Muscle of leg (tissue), 11 donors: Measurements from ENCODE around the gene PRODH. TPM values are rescaled to one million over a fixed set of nuclear protein-coding genes. Genes with fewer than 3 reads are reported as not detected.
"Not testable (repeated sequence)": the region's sequence is repeated elsewhere in the genome, so short reads cannot be mapped to it uniquely, and the experiment has no call there.

ENCODE experiments used
- DNase-seq: peaks from one replicate; pipeline ENCODE4 v3.0.0; 2013
- H3K27ac ChIP-seq: one replicate; pipeline ENCODE4 v1.5.1; 2013; ENCODE audit warnings: mild to moderate bottlenecking, low read length, control low read depth
- H3K27me3 ChIP-seq: one replicate; pipeline ENCODE4 v1.6.1; 2013; ENCODE audit warnings: low read length; ENCODE audit not compliant: control insufficient read depth, insufficient read depth
- H3K36me3 ChIP-seq: one replicate; pipeline ENCODE4 v1.6.1; 2013; ENCODE audit warnings: low read length; ENCODE audit not compliant: control insufficient read depth, insufficient read depth
- H3K4me1 ChIP-seq: one replicate; pipeline ENCODE4 v1.6.1; 2013; ENCODE audit warnings: low read length; ENCODE audit not compliant: control insufficient read depth, insufficient read depth
- H3K4me3 ChIP-seq: one replicate; pipeline ENCODE4 v1.5.1; 2013; ENCODE audit warnings: low read length, control low read depth
- H3K9me3 ChIP-seq: replicated peaks from 2 replicates; pipeline ENCODE4 v1.6.1; 2013; ENCODE audit warnings: low read depth, low read length; ENCODE audit not compliant: control insufficient read depth
- WGBS: methylation state at CpG from one replicate; pipeline ENCODE4 v1.1.5; 2013; ENCODE audit warnings: missing lambda C conversion rate; ENCODE audit not compliant: insufficient coverage; 5-methylcytosine and 5-hydroxymethylcytosine counted together
- polyA plus RNA-seq, 8 donors: library from polyadenylated mRNA; unstranded; fragments of 120-200 nt; gene quantifications; one replicate each; pipeline versions ENCODE4 v1.2.1 to v1.2.3, GENCODE V29; 2013; ENCODE audit warnings: inconsistent platforms in 1 of 8, low replicate concordance in 1 of 8; ENCODE audit not compliant: insufficient read length in 8 of 8, insufficient read depth in 1 of 8
- total RNA-seq: library from RNA; stranded (reverse); fragments of 120-200 nt; gene quantifications from one replicate; pipeline ENCODE4 v1.2.4, GENCODE V29; 2013

PRODH gene
- total and polyA plus RNA-seq, 9 donors, result 2.7 to 18.7 (median 7.1) TPM

GRCh38 chr22:18975434-18976196, 39.5 kb upstream of the PRODH start:
- Histone ChIP-seq H3K27me3 (peaks cover 12% of the 10 kb centered on the region), H3K27ac (no peak overlapping the region), H3K4me3 (no peak overlapping the region), H3K9me3 (peaks cover 2% of the 10 kb centered on the region), H3K4me1 (no peaks in the 10 kb centered on the region), H3K36me3 (no peaks in the 10 kb centered on the region)
- DNase-seq, result no peak
- WGBS, result 72% methylated on average over 15 of the region's 16 CpGs

- WGBS, result 76% methylated on average over 9 of the region's 18 CpGs
- no peaks in the 10 kb centered on the region for H3K36me3 ChIP-seq
Measured at GRCh38 chr22:18974477-18975180, 38.5 kb upstream of the PRODH start.

GRCh38 chr22:18973264-18974031, 37.4 kb upstream of the PRODH start:
- Histone ChIP-seq H3K27me3 (peaks cover 27% of the 10 kb centered on the region), H3K4me3 (no peak overlapping the region), H3K27ac (no peak overlapping the region), H3K4me1 (no peaks in the 10 kb centered on the region), H3K36me3 (no peaks in the 10 kb centered on the region), H3K9me3 (no peaks in the 10 kb centered on the region)
- no peak for DNase-seq
- 52% methylated on average over 9 of the region's 18 CpGs for WGBS

More at GRCh38 chr22:18974477-18975180, 38.5 kb upstream of the PRODH start:
- no peak overlapping the region for H3K27ac ChIP-seq
- no peaks in the 10 kb centered on the region for H3K9me3 ChIP-seq
- peaks cover 20% of the 10 kb centered on the region for H3K27me3 ChIP-seq
- no peaks in the 10 kb centered on the region for H3K4me1 ChIP-seq
- H3K4me3 ChIP-seq, result no peak overlapping the region
- DNase-seq, result no peak

GRCh38 chr22:18972591-18972990, 36.5 kb upstream of the PRODH start:
- not testable (repeated sequence) for H3K4me1 ChIP-seq, H3K9me3 ChIP-seq, DNase-seq, H3K36me3 ChIP-seq, H3K27ac ChIP-seq, H3K4me3 ChIP-seq
- WGBS, result 80% methylated on average over 2 of the region's 8 CpGs
- peaks cover 30% of the 10 kb centered on the region for H3K27me3 ChIP-seq

- not testable (repeated sequence) for H3K4me3 ChIP-seq, DNase-seq, H3K27ac ChIP-seq, H3K9me3 ChIP-seq, H3K36me3 ChIP-seq, H3K4me1 ChIP-seq
- H3K27me3 ChIP-seq, result peaks cover 30% of the 10 kb centered on the region
- 100% methylated on average over 1 of the region's 7 CpGs for WGBS
Measured at GRCh38 chr22:18972029-18972428, 35.9 kb upstream of the PRODH start.

- DNase-seq, result no peak
- no peaks in the 10 kb centered on the region for H3K36me3 ChIP-seq
- no peaks in the 10 kb centered on the region for H3K9me3 ChIP-seq
- no peak overlapping the region for H3K4me3 ChIP-seq
- H3K4me1 ChIP-seq, result peaks cover 13% of the 10 kb centered on the region
- H3K27ac ChIP-seq, result no peak overlapping the region
- peaks cover 30% of the 10 kb centered on the region for H3K27me3 ChIP-seq
- 52% methylated on average over 16 of the region's 19 CpGs for WGBS
Measured at GRCh38 chr22:18971321-18971751, 35.2 kb upstream of the PRODH start.

GRCh38 chr22:18970948-18971315, 34.8 kb upstream of the PRODH start:
- Histone ChIP-seq H3K27me3 (peaks cover 30% of the 10 kb centered on the region), H3K27ac (no peak overlapping the region), H3K4me3 (no peak overlapping the region)

GRCh38 chr22:18970176-18970947, 34.3 kb upstream of the PRODH start:
- Histone ChIP-seq H3K4me3 (no peak overlapping the region), H3K36me3 (no peaks in the 10 kb centered on the region), H3K9me3 (no peaks in the 10 kb centered on the region), H3K4me1 (peaks cover 13% of the 10 kb centered on the region), H3K27me3 (peaks cover 30% of the 10 kb centered on the region), H3K27ac (no peak overlapping the region)
- under 1% methylated on average over 90 of the region's 94 CpGs for WGBS
- DNase-seq, result no peak

More at GRCh38 chr22:18970948-18971315, 34.8 kb upstream of the PRODH start:
- H3K4me1 ChIP-seq, result peaks cover 13% of the 10 kb centered on the region
- H3K36me3 ChIP-seq, result no peaks in the 10 kb centered on the region
- WGBS, result 1% methylated on average over 12 of the region's 28 CpGs
- no peak for DNase-seq
- no peaks in the 10 kb centered on the region for H3K9me3 ChIP-seq

GRCh38 chr22:18969158-18969942, 33.3 kb upstream of the PRODH start:
- not testable (repeated sequence) for H3K27ac ChIP-seq, H3K9me3 ChIP-seq, DNase-seq, H3K36me3 ChIP-seq, H3K4me3 ChIP-seq
- H3K4me1 ChIP-seq, result peaks cover 20% of the 10 kb centered on the region
- 55% methylated on average over 9 of the region's 14 CpGs for WGBS
- H3K27me3 ChIP-seq, result peaks cover 30% of the 10 kb centered on the region
